Neuronal stem cell (in vitro differentiated cells): ENCODE data around the gene CYB5R3.

Experiments used
- DNase-seq: peaks from one replicate; pipeline ENCODE4 v3.0.0-alpha.2; 2013; ENCODE audit warnings: low spot score
- H2AFZ ChIP-seq: one replicate; pipeline ENCODE4 v1.6.1; 2013; ENCODE audit warnings: mild to moderate bottlenecking, low read length, inconsistent platforms
- H2AK5ac ChIP-seq: 2 replicates; pipeline ENCODE4 v1.6.1; 2013; ENCODE audit warnings: low read depth, mild to moderate bottlenecking, inconsistent platforms, low read length, moderate library complexity, mixed read lengths
- H2BK120ac ChIP-seq: 2 replicates; pipeline ENCODE4 v1.6.1; 2013; ENCODE audit warnings: low read depth, mild to moderate bottlenecking, inconsistent platforms, low read length, moderate library complexity, mixed read lengths
- H2BK12ac ChIP-seq: one replicate; pipeline ENCODE4 v1.6.1; 2013; ENCODE audit warnings: low read length, inconsistent platforms
- H2BK15ac ChIP-seq: 2 replicates; pipeline ENCODE4 v1.6.1; 2013; ENCODE audit warnings: mild to moderate bottlenecking, low read length, inconsistent platforms, mixed read lengths
- H2BK5ac ChIP-seq: one replicate; pipeline ENCODE4 v1.6.1; 2013; ENCODE audit warnings: inconsistent platforms, mild to moderate bottlenecking, low read length, moderate library complexity
- H3K14ac ChIP-seq: one replicate; pipeline ENCODE4 v1.6.1; 2013; ENCODE audit warnings: low read length, inconsistent platforms
- H3K18ac ChIP-seq: 2 replicates; pipeline ENCODE4 v1.6.1; 2013; ENCODE audit warnings: low read length, inconsistent platforms
- H3K23ac ChIP-seq: 2 replicates; pipeline ENCODE4 v1.6.1; 2013; ENCODE audit warnings: low read depth, mild to moderate bottlenecking, mixed read lengths, low read length, inconsistent platforms; ENCODE audit not compliant: poor library complexity
- H3K27ac ChIP-seq: replicated peaks from 3 replicates; pipeline ENCODE4 v1.5.1; 2013; ENCODE audit warnings: low read length, inconsistent platforms
- H3K27me3 ChIP-seq, 3 experiments: 2 replicates each; pipeline ENCODE4 v1.6.1; 2013; ENCODE audit warnings: low read length in 3 of 3, mild to moderate bottlenecking in 2 of 3, inconsistent platforms in 1 of 3, low read depth in 1 of 3, mixed read lengths in 1 of 3, moderate library complexity in 1 of 3; ENCODE audit not compliant: control insufficient read depth in 3 of 3, insufficient read depth in 3 of 3
- H3K36me3 ChIP-seq, 2 donors: replicated peaks in 1 of 2; 2 replicates each; pipeline ENCODE4 v1.6.1; 2013; ENCODE audit warnings: low read length in 2 of 2; ENCODE audit not compliant: control insufficient read depth in 2 of 2, insufficient read depth in 2 of 2
- H3K4ac ChIP-seq: 2 replicates; pipeline ENCODE4 v1.6.1; 2013; ENCODE audit warnings: inconsistent platforms, mild to moderate bottlenecking, low read length, moderate library complexity
- H3K4me1 ChIP-seq, 2 donors: 1 replicate in 1 of 2; 2 replicates in 1 of 2; pipeline ENCODE4 v1.6.1; 2013; ENCODE audit warnings: low read length in 2 of 2, low read depth in 1 of 2; ENCODE audit not compliant: control insufficient read depth in 2 of 2, insufficient read depth in 1 of 2
- H3K4me2 ChIP-seq: one replicate; pipeline ENCODE4 v1.6.1; 2013; ENCODE audit warnings: mild to moderate bottlenecking, low read length, inconsistent platforms; ENCODE audit not compliant: insufficient read depth, poor library complexity, severe bottlenecking
- H3K4me3 ChIP-seq, 2 donors: 2 replicates each; pipeline ENCODE4 v1.5.1; 2013; ENCODE audit warnings: low read length in 2 of 2, mild to moderate bottlenecking in 2 of 2, inconsistent platforms in 1 of 2, moderate library complexity in 1 of 2
- H3K79me1 ChIP-seq: one replicate; pipeline ENCODE4 v1.6.1; 2013; ENCODE audit warnings: low read depth, mild to moderate bottlenecking, inconsistent platforms, low read length, moderate library complexity
- H3K9ac ChIP-seq: one replicate; pipeline ENCODE4 v1.6.1; 2013; ENCODE audit warnings: mild to moderate bottlenecking, low read depth, low read length, inconsistent platforms; ENCODE audit not compliant: poor library complexity
- H3K9me3 ChIP-seq, 2 donors: replicated peaks in 1 of 2; 2 replicates each; pipeline versions ENCODE3 to v1.6.1; 2013; ENCODE audit warnings: low read length in 2 of 2, mild to moderate bottlenecking in 2 of 2, inconsistent platforms in 1 of 2, low read depth in 1 of 2, mixed read lengths in 1 of 2, moderate library complexity in 1 of 2; ENCODE audit not compliant: control insufficient read depth in 2 of 2, insufficient read depth in 1 of 2
- H4K8ac ChIP-seq: one replicate; pipeline ENCODE4 v1.6.1; 2013; ENCODE audit warnings: low read depth, mild to moderate bottlenecking, inconsistent platforms, low read length, moderate library complexity
- H4K91ac ChIP-seq: one replicate; pipeline ENCODE4 v1.6.1; 2013; ENCODE audit warnings: low read length, low read depth, mild to moderate bottlenecking, inconsistent platforms; ENCODE audit not compliant: poor library complexity
- WGBS, 2 donors: extraction: QIAGEN DNeasy Blood & Tissue Kit; methylation state at CpG; one replicate each; pipeline ENCODE4 v1.1.7; 2013; ENCODE audit warnings: missing lambda C conversion rate in 2 of 2, mixed read lengths in 1 of 2; ENCODE audit not compliant: insufficient read length in 2 of 2, insufficient replicate concordance in 1 of 2; ENCODE audit errors: extremely low coverage in 2 of 2; 5-methylcytosine and 5-hydroxymethylcytosine counted together

CYB5R3 gene

GRCh38 chr22:42596863-42597530 is 52.2 kb downstream of the CYB5R3 start:
- no peak overlapping the region for H3K18ac ChIP-seq
- no CpG with 5 or more reads among the region's 11 CpGs for WGBS, 2 donors
- H3K79me1 ChIP-seq = peaks cover 5% of the 10 kb centered on the region
- H2BK12ac ChIP-seq = no peak overlapping the region
- no peaks in the 10 kb centered on the region for H3K4me1 ChIP-seq
- no peak overlapping the region for H2BK15ac ChIP-seq
- no peak overlapping the region for H4K8ac ChIP-seq
- peak overlapping the region in 1 of 2 donors; percentile 50 for H3K4me3 ChIP-seq
- no peak for DNase-seq
- no peak overlapping the region for H2BK120ac ChIP-seq
- peaks cover 57 to 97% of the 10 kb centered on the region in 2 donors for H3K36me3 ChIP-seq
- no peak overlapping the region for H3K4me2 ChIP-seq
- no peak overlapping the region for H2BK5ac ChIP-seq
- H3K9ac ChIP-seq = peak overlapping the region; percentile 57
- H2AK5ac ChIP-seq = no peak overlapping the region
- H3K27ac ChIP-seq = no peak overlapping the region
- no peaks in the 10 kb centered on the region for H3K27me3 ChIP-seq
- no peak overlapping the region for H3K14ac ChIP-seq
- no peak overlapping the region for H3K23ac ChIP-seq
- no peak overlapping the region for H2AFZ ChIP-seq
- no peaks in the 10 kb centered on the region for H3K9me3 ChIP-seq
- no peak overlapping the region for H3K4ac ChIP-seq
- H4K91ac ChIP-seq = no peak overlapping the region

GRCh38 chr22:42596336-42596735 is 52.9 kb downstream of the CYB5R3 start:
- H3K9me3 ChIP-seq = no peaks in the 10 kb centered on the region

GRCh38 chr22:42595434-42595833 is 53.8 kb downstream of the CYB5R3 start:
- no peak overlapping the region for H3K4ac ChIP-seq
- WGBS, 2 donors = no CpG with 5 or more reads among the region's 3 CpGs
- H2AFZ ChIP-seq = no peak overlapping the region
- H3K27me3 ChIP-seq = no peaks in the 10 kb centered on the region
- no peak for DNase-seq
- H4K8ac ChIP-seq = no peak overlapping the region
- H2BK120ac ChIP-seq = no peak overlapping the region
- no peak overlapping the region for H3K23ac ChIP-seq
- no peaks in the 10 kb centered on the region for H3K4me1 ChIP-seq
- H3K4me3 ChIP-seq = no peak overlapping the region
- H2AK5ac ChIP-seq = no peak overlapping the region
- H3K36me3 ChIP-seq = peaks cover 58 to 97% of the 10 kb centered on the region in 2 donors
- no peak overlapping the region for H3K27ac ChIP-seq
- no peak overlapping the region for H2BK15ac ChIP-seq
- no peak overlapping the region for H3K4me2 ChIP-seq
- H2BK5ac ChIP-seq = no peak overlapping the region
- H3K14ac ChIP-seq = no peak overlapping the region
- no peak overlapping the region for H4K91ac ChIP-seq
- H3K18ac ChIP-seq = no peak overlapping the region
- no peak overlapping the region for H3K9ac ChIP-seq
- H2BK12ac ChIP-seq = no peak overlapping the region
- peaks cover 2% of the 10 kb centered on the region for H3K79me1 ChIP-seq
- H3K9me3 ChIP-seq = no peaks in the 10 kb centered on the region

More at GRCh38 chr22:42596336-42596735, 52.9 kb downstream of the CYB5R3 start:
- Histone ChIP-seq H3K18ac (no peak overlapping the region), H3K14ac (no peak overlapping the region), H3K4me1 (no peaks in the 10 kb centered on the region), H2AFZ (no peak overlapping the region), H3K4me3 (no peak overlapping the region), H4K91ac (no peak overlapping the region), H3K27me3 (no peaks in the 10 kb centered on the region), H3K27ac (no peak overlapping the region), H3K4me2 (no peak overlapping the region), H2BK120ac (no peak overlapping the region), H2BK15ac (no peak overlapping the region), H4K8ac (no peak overlapping the region), H2BK5ac (no peak overlapping the region), H2BK12ac (no peak overlapping the region), H2AK5ac (no peak overlapping the region), H3K4ac (no peak overlapping the region), H3K79me1 (peaks cover 2% of the 10 kb centered on the region), H3K23ac (no peak overlapping the region), H3K9ac (no peak overlapping the region), H3K36me3 (peaks cover 60 to 97% of the 10 kb centered on the region in 2 donors)
- DNase-seq = no peak
- no CpG with 5 or more reads among the region's 5 CpGs for WGBS, 2 donors

- H2AFZ ChIP-seq = no peak overlapping the region
- no peak overlapping the region for H2BK15ac ChIP-seq
- WGBS, 2 donors = no CpG with 5 or more reads among the region's 12 CpGs
- H3K18ac ChIP-seq = no peak overlapping the region
- no peak for DNase-seq
- no peak overlapping the region for H3K23ac ChIP-seq
- H3K14ac ChIP-seq = no peak overlapping the region
- no peaks in the 10 kb centered on the region for H3K4me1 ChIP-seq
- H2BK5ac ChIP-seq = no peak overlapping the region
- no peak overlapping the region for H3K4me2 ChIP-seq
- no peaks in the 10 kb centered on the region for H3K9me3 ChIP-seq
- H3K79me1 ChIP-seq = peaks cover 2% of the 10 kb centered on the region
- H3K9ac ChIP-seq = no peak overlapping the region
- H2BK12ac ChIP-seq = no peak overlapping the region
- H3K4ac ChIP-seq = no peak overlapping the region
- H4K8ac ChIP-seq = no peak overlapping the region
- no peak overlapping the region for H4K91ac ChIP-seq
- no peaks in the 10 kb centered on the region for H3K27me3 ChIP-seq
- no peak overlapping the region for H3K4me3 ChIP-seq
- H3K36me3 ChIP-seq = peaks cover 53 to 99% of the 10 kb centered on the region in 2 donors
- no peak overlapping the region for H2AK5ac ChIP-seq
- no peak overlapping the region for H2BK120ac ChIP-seq
- no peak overlapping the region for H3K27ac ChIP-seq
These were observed 57.2 kb downstream of the CYB5R3 start for GRCh38 chr22:42591987-42592386.
